ENCODE data around the gene AFF3. TPM values are rescaled to one million over a fixed set of nuclear protein-coding genes. Genes with fewer than 3 reads are reported as not detected.
A peak's percentile ranks its signal among the peaks of the same experiment; 100 is the strongest.

The AFF3 gene
- total and polyA plus RNA-seq, 2 donors (not counting 1 experiment from before 2014, with no cell fraction given), result 0.50 to 2.5 TPM

GRCh38 chr2:99608861-99609260 is 533.5 kb downstream of the AFF3 start:
- DNase-seq (ENCODE audit: low read depth in 2 of 2), result no peak
- no peaks in the 10 kb centered on the region for H4K20me1 ChIP-seq (ENCODE audit: control insufficient read depth, extremely low read depth, insufficient read depth, low read length)
- H3K4me2 ChIP-seq (ENCODE audit: extremely low read depth, insufficient read depth, low read length), result no peak overlapping the region
- no peaks in the 10 kb centered on the region for H3K9me3 ChIP-seq (ENCODE audit: control insufficient read depth, insufficient read depth, low read depth, low read length)
- H3K36me3 ChIP-seq (ENCODE audit: control insufficient read depth, insufficient read depth, low read length), result no peaks in the 10 kb centered on the region
- H2AFZ ChIP-seq (ENCODE audit: low read length), result no peak overlapping the region
- TF ChIP-seq EZH2 (IDR thresholded peaks at IDR 0.05; ENCODE audit: low read length, missing control alignments) (no peak), CTCF (conservative IDR thresholded peaks at IDR 0.05 in 1 of 2, IDR thresholded peaks at IDR 0.05 in 1 of 2; ENCODE audit: low read depth in 1 of 2, low read length in 2 of 2) (no peak)
- H3K9ac ChIP-seq (ENCODE audit: insufficient read depth, low read length), result no peak overlapping the region
- no peaks in the 10 kb centered on the region for H3K4me1 ChIP-seq (ENCODE audit: control insufficient read depth, extremely low read depth, insufficient read depth, low read length)
- no peak overlapping the region for H3K4me3 ChIP-seq (replicated peaks in 1 of 4; ENCODE audit: control extremely low read depth in 1 of 4, insufficient read depth in 1 of 4, low read depth in 3 of 4, low read length in 4 of 4)
- H3K79me2 ChIP-seq (ENCODE audit: control insufficient read depth, insufficient read depth, low read length), result no peaks in the 10 kb centered on the region
- no peaks in the 10 kb centered on the region for H3K27me3 ChIP-seq (ENCODE audit: control insufficient read depth, insufficient read depth, low read length)
- H3K27ac ChIP-seq (ENCODE audit: insufficient read depth, low read length), result no peak overlapping the region

GRCh38 chr2:99607861-99608491 is 534.4 kb downstream of the AFF3 start:
- TF ChIP-seq CTCF (conservative IDR thresholded peaks at IDR 0.05 in 1 of 2, IDR thresholded peaks at IDR 0.05 in 1 of 2; ENCODE audit: low read depth in 1 of 2, low read length in 2 of 2), result peak in 1 of 2 donors; percentile 23
- no peak for TF ChIP-seq EZH2 (IDR thresholded peaks at IDR 0.05; ENCODE audit: low read length, missing control alignments)
- Histone ChIP-seq H2AFZ (ENCODE audit: low read length) (no peak overlapping the region), H3K79me2 (ENCODE audit: control insufficient read depth, insufficient read depth, low read length) (no peaks in the 10 kb centered on the region), H3K9me3 (ENCODE audit: control insufficient read depth, insufficient read depth, low read depth, low read length) (no peaks in the 10 kb centered on the region), H3K4me1 (ENCODE audit: control insufficient read depth, extremely low read depth, insufficient read depth, low read length) (no peaks in the 10 kb centered on the region), H3K9ac (ENCODE audit: insufficient read depth, low read length) (no peak overlapping the region), H3K4me3 (replicated peaks in 1 of 4; ENCODE audit: control extremely low read depth in 1 of 4, insufficient read depth in 1 of 4, low read depth in 3 of 4, low read length in 4 of 4) (no peak overlapping the region), H3K4me2 (ENCODE audit: extremely low read depth, insufficient read depth, low read length) (no peak overlapping the region), H3K27me3 (ENCODE audit: control insufficient read depth, insufficient read depth, low read length) (no peaks in the 10 kb centered on the region), H3K27ac (ENCODE audit: insufficient read depth, low read length) (no peak overlapping the region), H4K20me1 (ENCODE audit: control insufficient read depth, extremely low read depth, insufficient read depth, low read length) (no peaks in the 10 kb centered on the region), H3K36me3 (ENCODE audit: control insufficient read depth, insufficient read depth, low read length) (no peaks in the 10 kb centered on the region)
- DNase-seq (ENCODE audit: low read depth in 2 of 2), result no peak

GRCh38 chr2:99607454-99607853 is 534.9 kb downstream of the AFF3 start:
- no peak overlapping the region for H3K9ac ChIP-seq (ENCODE audit: insufficient read depth, low read length)
- no peaks in the 10 kb centered on the region for H4K20me1 ChIP-seq (ENCODE audit: control insufficient read depth, extremely low read depth, insufficient read depth, low read length)
- no peak for DNase-seq (ENCODE audit: low read depth in 2 of 2)
- H3K36me3 ChIP-seq (ENCODE audit: control insufficient read depth, insufficient read depth, low read length), result no peaks in the 10 kb centered on the region
- TF ChIP-seq CTCF (conservative IDR thresholded peaks at IDR 0.05 in 1 of 2, IDR thresholded peaks at IDR 0.05 in 1 of 2; ENCODE audit: low read depth in 1 of 2, low read length in 2 of 2), result no peak
- no peak for TF ChIP-seq EZH2 (IDR thresholded peaks at IDR 0.05; ENCODE audit: low read length, missing control alignments)
- no peaks in the 10 kb centered on the region for H3K79me2 ChIP-seq (ENCODE audit: control insufficient read depth, insufficient read depth, low read length)
- no peak overlapping the region for H3K27ac ChIP-seq (ENCODE audit: insufficient read depth, low read length)
- H3K9me3 ChIP-seq (ENCODE audit: control insufficient read depth, insufficient read depth, low read depth, low read length), result no peaks in the 10 kb centered on the region
- H3K4me1 ChIP-seq (ENCODE audit: control insufficient read depth, extremely low read depth, insufficient read depth, low read length), result no peaks in the 10 kb centered on the region
- no peak overlapping the region for H3K4me3 ChIP-seq (replicated peaks in 1 of 4; ENCODE audit: control extremely low read depth in 1 of 4, insufficient read depth in 1 of 4, low read depth in 3 of 4, low read length in 4 of 4)
- H2AFZ ChIP-seq (ENCODE audit: low read length), result no peak overlapping the region
- H3K4me2 ChIP-seq (ENCODE audit: extremely low read depth, insufficient read depth, low read length), result no peak overlapping the region
- no peaks in the 10 kb centered on the region for H3K27me3 ChIP-seq (ENCODE audit: control insufficient read depth, insufficient read depth, low read length)

Measured in fibroblast of lung (primary cell).